Stimulated activated CD8-positive, alpha-beta memory T cell treated with anti-CD3 and anti-CD28 coated beads, Interleukin-12 subunit alpha, Interleukin-12 subunit beta, amount 100 ng/mL, for 24 hours (primary cell): Measurements from ENCODE around the gene FRY.

ENCODE experiments used
- DNase-seq: peaks from one replicate; pipeline ENCODE4 v3.0.0-alpha.2; 2020; ENCODE audit errors: extremely low read depth

Gene FRY

GRCh38 chr13:32134241-32135055 lies 102.9 kb downstream of the FRY start:
- no peak for DNase-seq

- DNase-seq = no peak
These were observed 103.4 kb downstream of the FRY start for GRCh38 chr13:32135056-32135390.

GRCh38 chr13:32135655-32136054 lies 104.1 kb downstream of the FRY start:
- DNase-seq = no peak

GRCh38 chr13:32136061-32136460 lies 104.5 kb downstream of the FRY start:
- DNase-seq = no peak

GRCh38 chr13:32136716-32137115 lies 105.1 kb downstream of the FRY start:
- DNase-seq = no peak

GRCh38 chr13:32139251-32139650 lies 107.7 kb downstream of the FRY start:
- no peak for DNase-seq

- DNase-seq = no peak
These were observed 108.5 kb downstream of the FRY start for GRCh38 chr13:32140109-32140508.

GRCh38 chr13:32141462-32141861 lies 109.9 kb downstream of the FRY start:
- DNase-seq = no peak

- no peak for DNase-seq
These were observed 110.5 kb downstream of the FRY start for GRCh38 chr13:32142115-32142514.

GRCh38 chr13:32142956-32143375 lies 111.4 kb downstream of the FRY start:
- no peak for DNase-seq

GRCh38 chr13:32147193-32147592 lies 115.6 kb downstream of the FRY start:
- DNase-seq = no peak

- no peak for DNase-seq
These were observed 116.4 kb downstream of the FRY start for GRCh38 chr13:32147976-32148375.

- DNase-seq = no peak
These were observed 118.7 kb downstream of the FRY start for GRCh38 chr13:32150239-32150638.

- DNase-seq = no peak
These were observed 119.2 kb downstream of the FRY start for GRCh38 chr13:32150794-32151193.

GRCh38 chr13:32151240-32151639 lies 119.7 kb downstream of the FRY start:
- no peak for DNase-seq

- DNase-seq = no peak
These were observed 121.5 kb downstream of the FRY start for GRCh38 chr13:32153056-32153455.

- DNase-seq = no peak
These were observed 127.7 kb downstream of the FRY start for GRCh38 chr13:32159137-32159869.

GRCh38 chr13:32162395-32163005 lies 130.9 kb downstream of the FRY start:
- DNase-seq = no peak

GRCh38 chr13:32164622-32165268 lies 133.2 kb downstream of the FRY start:
- no peak for DNase-seq

- DNase-seq = no peak
These were observed 134.2 kb downstream of the FRY start for GRCh38 chr13:32165796-32166195.

- DNase-seq = no peak
These were observed 136.6 kb downstream of the FRY start for GRCh38 chr13:32168131-32168530.

- no peak for DNase-seq
These were observed 139.3 kb downstream of the FRY start for GRCh38 chr13:32170841-32171240.
